ENCODE results near the gene TXNIP. TPM values are rescaled to one million over a fixed set of nuclear protein-coding genes. Genes with fewer than 3 reads are reported as not detected.

TXNIP gene
- total RNA-seq, 1 donor from 2014 or later = 107 TPM

DNA sequence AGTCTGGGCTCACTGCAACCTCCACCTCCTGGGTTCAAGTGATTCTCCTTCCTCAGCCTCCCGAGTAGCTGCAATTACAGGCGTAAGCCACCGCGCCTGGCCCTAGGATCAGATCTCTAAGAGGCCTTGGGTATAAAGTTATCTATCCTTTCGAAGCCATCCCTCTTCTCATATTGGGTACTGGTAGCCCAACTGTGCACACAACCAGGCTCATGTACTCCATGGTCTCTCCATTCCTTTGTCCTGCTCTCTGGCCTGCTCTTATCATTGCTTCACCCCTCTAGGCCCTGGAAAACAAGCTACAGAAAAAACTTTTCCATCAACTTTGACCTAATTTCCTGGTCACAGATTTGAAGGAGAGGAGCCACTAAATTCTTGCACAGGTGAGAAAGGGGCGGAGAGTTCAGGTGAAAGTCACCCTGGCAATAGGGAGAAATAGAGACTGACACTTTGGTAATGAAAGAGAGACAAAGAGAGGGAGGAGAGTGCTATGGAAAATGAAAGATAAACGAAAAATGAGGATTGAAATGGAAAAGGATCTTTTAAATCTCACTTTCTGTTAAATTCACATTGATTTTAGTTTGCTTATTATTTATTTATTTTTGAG lies 6.0 kb downstream of the TXNIP start:
- Mint-ChIP-seq H3K4me3 (ENCODE audit: unreplicated experiment) (no peak overlapping the region), H3K27me3 (ENCODE audit: unreplicated experiment) (peaks cover 3% of the 10 kb centered on the region), H3K9me3 (ENCODE audit: unreplicated experiment) (no peaks in the 10 kb centered on the region), H3K27ac (ENCODE audit: unreplicated experiment) (peak overlapping the region; percentile 64), H3K4me1 (ENCODE audit: unreplicated experiment) (peaks cover 44% of the 10 kb centered on the region), H3K36me3 (ENCODE audit: low read depth, unreplicated experiment) (peaks cover 33% of the 10 kb centered on the region)
- TF ChIP-seq, protein P1, sequence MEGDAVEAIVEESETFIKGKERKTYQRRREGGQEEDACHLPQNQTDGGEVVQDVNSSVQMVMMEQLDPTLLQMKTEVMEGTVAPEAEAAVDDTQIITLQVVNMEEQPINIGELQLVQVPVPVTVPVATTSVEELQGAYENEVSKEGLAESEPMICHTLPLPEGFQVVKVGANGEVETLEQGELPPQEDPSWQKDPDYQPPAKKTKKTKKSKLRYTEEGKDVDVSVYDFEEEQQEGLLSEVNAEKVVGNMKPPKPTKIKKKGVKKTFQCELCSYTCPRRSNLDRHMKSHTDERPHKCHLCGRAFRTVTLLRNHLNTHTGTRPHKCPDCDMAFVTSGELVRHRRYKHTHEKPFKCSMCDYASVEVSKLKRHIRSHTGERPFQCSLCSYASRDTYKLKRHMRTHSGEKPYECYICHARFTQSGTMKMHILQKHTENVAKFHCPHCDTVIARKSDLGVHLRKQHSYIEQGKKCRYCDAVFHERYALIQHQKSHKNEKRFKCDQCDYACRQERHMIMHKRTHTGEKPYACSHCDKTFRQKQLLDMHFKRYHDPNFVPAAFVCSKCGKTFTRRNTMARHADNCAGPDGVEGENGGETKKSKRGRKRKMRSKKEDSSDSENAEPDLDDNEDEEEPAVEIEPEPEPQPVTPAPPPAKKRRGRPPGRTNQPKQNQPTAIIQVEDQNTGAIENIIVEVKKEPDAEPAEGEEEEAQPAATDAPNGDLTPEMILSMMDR (IDR thresholded peaks at IDR 0.05; ENCODE audit: unreplicated experiment) = no peak
- DNase-seq (ENCODE audit: low spot score) = no peak

- Mint-ChIP-seq H3K27ac (ENCODE audit: unreplicated experiment) (no peak overlapping the region), H3K4me1 (ENCODE audit: unreplicated experiment) (peaks cover 44% of the 10 kb centered on the region), H3K4me3 (ENCODE audit: unreplicated experiment) (no peak overlapping the region), H3K9me3 (ENCODE audit: unreplicated experiment) (no peaks in the 10 kb centered on the region), H3K27me3 (ENCODE audit: unreplicated experiment) (peaks cover 4% of the 10 kb centered on the region), H3K36me3 (ENCODE audit: low read depth, unreplicated experiment) (peaks cover 18% of the 10 kb centered on the region)
- TF ChIP-seq, protein P1 (IDR thresholded peaks at IDR 0.05; ENCODE audit: unreplicated experiment) = no peak
- DNase-seq (ENCODE audit: low spot score) = no peak
These were observed 7.6 kb downstream of the TXNIP start for GRCh38 chr1:145988773-145989172.

- TF ChIP-seq, protein P1 (IDR thresholded peaks at IDR 0.05; ENCODE audit: unreplicated experiment) = no peak
- Mint-ChIP-seq H3K27ac (ENCODE audit: unreplicated experiment) (no peak overlapping the region), H3K36me3 (ENCODE audit: low read depth, unreplicated experiment) (peaks cover 10% of the 10 kb centered on the region), H3K27me3 (ENCODE audit: unreplicated experiment) (peaks cover 4% of the 10 kb centered on the region), H3K9me3 (ENCODE audit: unreplicated experiment) (no peaks in the 10 kb centered on the region), H3K4me1 (ENCODE audit: unreplicated experiment) (peaks cover 42% of the 10 kb centered on the region), H3K4me3 (ENCODE audit: unreplicated experiment) (no peak overlapping the region)
- no peak for DNase-seq (ENCODE audit: low spot score)
These were observed 8.5 kb downstream of the TXNIP start for GRCh38 chr1:145987926-145988325.

DNA sequence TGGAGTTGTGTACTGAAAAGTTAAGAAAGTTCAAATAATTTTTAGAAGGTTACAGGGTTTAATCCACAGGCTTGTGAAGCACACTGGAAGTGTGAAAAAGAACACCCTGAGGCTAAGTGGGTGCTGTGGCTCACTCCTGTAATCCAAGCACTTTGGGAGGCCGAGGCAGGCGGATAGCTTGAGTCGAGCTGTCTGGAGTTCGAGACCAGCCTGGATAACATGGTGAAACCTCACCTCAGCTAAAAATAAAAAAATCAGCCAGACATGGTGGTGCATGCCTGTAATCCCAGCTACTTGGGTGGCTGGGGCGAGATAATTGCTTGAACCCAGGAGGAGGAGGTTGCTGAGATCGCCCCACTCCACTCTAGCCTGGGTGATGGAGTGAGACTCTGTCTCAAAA lies 9.8 kb downstream of the TXNIP start:
- H3K9me3 Mint-ChIP-seq (ENCODE audit: unreplicated experiment) = no peaks in the 10 kb centered on the region

More for the DNA sequence above, 9.8 kb downstream of the TXNIP start:
- no peak for DNase-seq (ENCODE audit: low spot score)
- no peak overlapping the region for H3K4me3 Mint-ChIP-seq (ENCODE audit: unreplicated experiment)
- TF ChIP-seq, protein P1 (IDR thresholded peaks at IDR 0.05; ENCODE audit: unreplicated experiment) = no peak
- H3K4me1 Mint-ChIP-seq (ENCODE audit: unreplicated experiment) = peaks cover 30% of the 10 kb centered on the region
- H3K27ac Mint-ChIP-seq (ENCODE audit: unreplicated experiment) = no peak overlapping the region
- peaks cover 4% of the 10 kb centered on the region for H3K27me3 Mint-ChIP-seq (ENCODE audit: unreplicated experiment)
- H3K36me3 Mint-ChIP-seq (ENCODE audit: low read depth, unreplicated experiment) = no peaks in the 10 kb centered on the region
